Measurements from ENCODE around the gene RPTOR.

- TF ChIP-seq YY1 (tag by site-specific recombination; IDR thresholded peaks at IDR 0.05) (no peak), CTCF (tag by site-specific recombination; IDR thresholded peaks at IDR 0.05) (no peak), ZBTB1 (tag by site-specific recombination; IDR thresholded peaks at IDR 0.05) (no peak), GLIS2 (tag by site-specific recombination; IDR thresholded peaks at IDR 0.05) (no peak), RBAK (tag by site-specific recombination; IDR thresholded peaks at IDR 0.05) (no peak), ZNF792 (tag by site-specific recombination; IDR thresholded peaks at IDR 0.05) (no peak), ZNF24 (tag by site-specific recombination; IDR thresholded peaks at IDR 0.05) (no peak), ZNF239 (tag by site-specific recombination; IDR thresholded peaks at IDR 0.05) (no peak)
Observed at GRCh38 chr17:80948976-80949450, 404.4 kb downstream of the RPTOR start.
